Measurements from ENCODE around the gene TINAGL1.

DNA sequence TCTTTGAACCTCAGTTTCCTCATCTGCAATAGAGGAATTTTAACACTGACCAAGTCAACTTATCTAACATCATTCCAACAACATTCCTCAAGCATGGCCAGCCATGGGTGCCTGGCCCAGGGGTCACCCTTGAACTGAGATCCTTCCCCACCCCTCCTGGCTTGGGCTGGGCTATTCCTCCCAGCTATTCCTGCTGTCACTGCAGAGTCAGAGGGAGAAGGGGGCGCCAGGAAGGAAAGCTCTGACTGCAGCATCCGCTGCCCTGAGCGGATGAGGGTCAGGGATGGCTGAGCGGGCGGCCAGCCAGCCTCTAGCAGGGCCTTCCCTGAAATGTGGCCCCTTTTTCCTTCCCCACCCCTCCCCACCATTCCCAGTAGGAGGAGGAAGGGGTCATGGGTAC is 3.1 kb downstream of the TINAGL1 start:
- TF ChIP-seq, protein P1, sequence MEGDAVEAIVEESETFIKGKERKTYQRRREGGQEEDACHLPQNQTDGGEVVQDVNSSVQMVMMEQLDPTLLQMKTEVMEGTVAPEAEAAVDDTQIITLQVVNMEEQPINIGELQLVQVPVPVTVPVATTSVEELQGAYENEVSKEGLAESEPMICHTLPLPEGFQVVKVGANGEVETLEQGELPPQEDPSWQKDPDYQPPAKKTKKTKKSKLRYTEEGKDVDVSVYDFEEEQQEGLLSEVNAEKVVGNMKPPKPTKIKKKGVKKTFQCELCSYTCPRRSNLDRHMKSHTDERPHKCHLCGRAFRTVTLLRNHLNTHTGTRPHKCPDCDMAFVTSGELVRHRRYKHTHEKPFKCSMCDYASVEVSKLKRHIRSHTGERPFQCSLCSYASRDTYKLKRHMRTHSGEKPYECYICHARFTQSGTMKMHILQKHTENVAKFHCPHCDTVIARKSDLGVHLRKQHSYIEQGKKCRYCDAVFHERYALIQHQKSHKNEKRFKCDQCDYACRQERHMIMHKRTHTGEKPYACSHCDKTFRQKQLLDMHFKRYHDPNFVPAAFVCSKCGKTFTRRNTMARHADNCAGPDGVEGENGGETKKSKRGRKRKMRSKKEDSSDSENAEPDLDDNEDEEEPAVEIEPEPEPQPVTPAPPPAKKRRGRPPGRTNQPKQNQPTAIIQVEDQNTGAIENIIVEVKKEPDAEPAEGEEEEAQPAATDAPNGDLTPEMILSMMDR (conservative IDR thresholded peaks at IDR 0.05), result no peak
- no peak for TF ChIP-seq EZH2 (IDR thresholded peaks at IDR 0.05; ENCODE audit: low read depth)
